Karpas-422 (cell line): ENCODE data around the gene FBXO21. TPM values are rescaled to one million over a fixed set of nuclear protein-coding genes. Genes with fewer than 3 reads are reported as not detected.

Experiments used
- DNase-seq: peaks from one replicate; pipeline ENCODE4 v3.0.0-alpha.2; 2015
- H2AFZ ChIP-seq: fragments of 200-600 bp; sonication (generic); 2 replicates; pipeline ENCODE4 v1.6.1; 2014; ENCODE audit warnings: antibody characterized with exemption, low read length, mixed read lengths
- H3K27ac ChIP-seq: fragments of 200-600 bp; sonication (generic); 2 replicates; pipeline ENCODE4 v1.5.1; 2014; ENCODE audit warnings: mild to moderate bottlenecking, low read length, moderate library complexity
- H3K27me3 ChIP-seq: fragments of 200-600 bp; sonication (generic); 2 replicates; pipeline ENCODE4 v1.6.1; 2014; ENCODE audit warnings: low read length, mixed read lengths
- H3K36me3 ChIP-seq: fragments of 200-600 bp; sonication (generic); 2 replicates; pipeline ENCODE4 v1.6.1; 2014; ENCODE audit warnings: low read length, mixed read lengths; ENCODE audit not compliant: insufficient read depth
- H3K4me1 ChIP-seq: fragments of 200-600 bp; sonication (generic); 2 replicates; pipeline ENCODE4 v1.6.1; 2014; ENCODE audit warnings: mild to moderate bottlenecking, low read length, mixed read lengths
- H3K4me2 ChIP-seq: fragments of 200-600 bp; sonication (generic); 2 replicates; pipeline ENCODE4 v1.6.1; 2014; ENCODE audit warnings: low read length, low read depth, mild to moderate bottlenecking; ENCODE audit not compliant: poor library complexity, severe bottlenecking
- H3K4me3 ChIP-seq: fragments of 200-600 bp; sonication (generic); 2 replicates; pipeline ENCODE4 v1.5.1; 2014; ENCODE audit warnings: mild to moderate bottlenecking, antibody characterized with exemption, low read length, mixed read lengths
- H3K79me2 ChIP-seq: fragments of 200-600 bp; sonication (generic); 2 replicates; pipeline ENCODE4 v1.6.1; 2014; ENCODE audit warnings: mild to moderate bottlenecking, low read length, mixed read lengths
- H3K9ac ChIP-seq: fragments of 200-600 bp; sonication (generic); 2 replicates; pipeline ENCODE4 v1.6.0; 2014; ENCODE audit warnings: low read length
- H3K9me2 ChIP-seq: fragments of 200-600 bp; sonication (generic), shearing (Covaris generic); replicated peaks from 2 replicates; pipeline ENCODE4 v1.6.0; 2014; ENCODE audit warnings: mild to moderate bottlenecking, low read length, moderate library complexity; ENCODE audit not compliant: insufficient read depth
- H3K9me3 ChIP-seq: fragments of 300-700, 200-600 bp; sonication (generic); 2 replicates; pipeline ENCODE4 v1.6.1; 2014; ENCODE audit warnings: low read length, mixed read lengths
- H4K20me1 ChIP-seq: fragments of 200-600 bp; sonication (generic); 2 replicates; pipeline ENCODE4 v1.6.1; 2014; ENCODE audit warnings: mild to moderate bottlenecking, antibody characterized with exemption, low read length, low read depth; ENCODE audit not compliant: insufficient read depth
- total RNA-seq: library from RNA; depleted of rRNA; stranded (reverse); fragments of >200 nt; shearing (Covaris generic); gene quantifications from 2 replicates; pipeline ENCODE4 v1.2.3, GENCODE V29; 2014; ENCODE audit warnings: low replicate concordance

The FBXO21 gene
- total RNA-seq, 1 experiment from 2014 or later: 32.7 TPM

DNA sequence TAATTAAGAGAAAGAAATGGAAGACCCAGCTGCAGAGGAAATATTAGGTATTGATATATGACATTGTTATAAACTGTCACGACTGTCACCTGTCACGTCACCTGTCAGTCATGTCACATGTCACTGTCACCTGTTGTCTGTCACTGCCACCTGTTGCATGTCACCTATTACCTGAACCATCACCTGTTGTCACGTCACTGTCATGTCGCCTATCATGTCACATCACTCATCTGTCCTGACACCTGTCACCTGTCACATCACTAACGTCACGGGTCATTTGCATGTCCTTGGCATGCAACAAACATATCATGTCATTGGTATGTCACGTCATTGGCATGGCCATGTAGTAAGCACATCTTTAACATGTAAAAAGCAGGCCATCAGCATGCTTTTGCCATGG is 64.5 kb downstream of the FBXO21 start:
- no peaks in the 10 kb centered on the region for H3K27me3 ChIP-seq
- H2AFZ ChIP-seq: no peak overlapping the region
- H4K20me1 ChIP-seq: no peaks in the 10 kb centered on the region
- no peak overlapping the region for H3K4me2 ChIP-seq
- H3K4me1 ChIP-seq: no peaks in the 10 kb centered on the region
- H3K27ac ChIP-seq: no peak overlapping the region
- no peak overlapping the region for H3K4me3 ChIP-seq
- H3K36me3 ChIP-seq: no peaks in the 10 kb centered on the region
- no peaks in the 10 kb centered on the region for H3K9me2 ChIP-seq
- no peak overlapping the region for H3K9ac ChIP-seq
- H3K9me3 ChIP-seq: peaks cover 15% of the 10 kb centered on the region
- H3K79me2 ChIP-seq: no peaks in the 10 kb centered on the region
- DNase-seq: no peak

DNA sequence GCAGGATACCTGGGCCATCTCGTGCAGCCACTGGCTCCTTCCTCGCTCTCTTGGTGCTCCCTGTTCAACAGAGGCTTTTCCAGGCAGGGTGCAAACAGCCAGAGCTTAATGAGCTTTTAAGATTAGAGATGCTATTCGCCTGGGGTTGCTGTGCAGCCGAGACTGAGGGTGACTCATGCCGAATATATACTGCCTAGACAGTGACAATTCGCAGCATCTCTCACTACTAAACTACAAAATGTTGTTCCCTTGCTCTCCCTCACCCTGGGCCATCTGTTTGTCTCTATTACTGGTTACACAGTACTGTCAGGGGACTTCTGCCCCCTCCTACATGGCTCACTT is 65.0 kb downstream of the FBXO21 start:
- DNase-seq: no peak
- Histone ChIP-seq H3K9me2 (no peaks in the 10 kb centered on the region), H3K27me3 (no peaks in the 10 kb centered on the region), H3K4me3 (no peak overlapping the region), H3K36me3 (no peaks in the 10 kb centered on the region), H3K79me2 (no peaks in the 10 kb centered on the region), H4K20me1 (no peaks in the 10 kb centered on the region), H3K27ac (no peak overlapping the region), H3K9me3 (peaks cover 15% of the 10 kb centered on the region), H2AFZ (no peak overlapping the region), H3K4me1 (no peaks in the 10 kb centered on the region), H3K4me2 (no peak overlapping the region), H3K9ac (no peak overlapping the region)

DNA sequence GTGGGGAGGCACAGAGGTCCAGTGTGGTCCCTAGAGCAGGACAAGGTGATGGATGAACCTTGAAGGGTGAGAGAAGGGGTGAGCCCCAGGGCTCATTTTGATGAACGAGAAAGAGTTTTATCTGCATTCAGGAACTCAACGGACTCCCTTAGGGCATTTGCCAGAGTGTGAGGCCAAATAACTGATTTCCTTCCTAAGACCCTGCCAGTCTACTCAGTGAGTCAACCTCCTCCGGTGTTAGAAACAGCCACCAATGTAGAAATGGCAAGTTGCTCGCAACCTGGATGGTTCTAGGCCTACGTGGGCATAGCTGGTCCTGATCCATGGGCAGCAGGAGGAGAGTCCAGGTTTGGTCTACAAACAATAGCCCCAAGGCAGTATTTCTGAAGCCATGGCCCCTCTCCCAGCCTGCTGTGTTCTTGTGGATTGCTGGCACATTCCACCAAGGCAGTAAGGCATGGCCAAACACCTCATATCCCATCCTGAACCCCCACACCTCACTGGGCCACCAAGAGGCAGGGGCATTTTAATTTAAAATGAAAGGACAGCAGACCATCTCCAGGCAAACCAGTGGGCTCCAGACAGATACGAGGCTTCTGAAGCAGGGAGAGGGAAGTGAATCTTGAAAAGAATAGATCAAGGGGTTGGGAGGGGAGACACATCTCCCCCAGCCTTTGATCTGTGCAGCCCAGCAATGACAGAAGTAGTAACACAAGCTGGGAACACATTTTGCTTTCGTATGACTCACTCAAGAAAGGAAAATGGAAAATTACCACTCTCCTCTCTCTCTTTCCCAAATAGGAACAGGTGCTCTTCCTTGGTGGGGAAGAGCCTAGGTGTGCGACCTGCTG is 65.6 kb downstream of the FBXO21 start:
- no peaks in the 10 kb centered on the region for H4K20me1 ChIP-seq
- H3K9me3 ChIP-seq: peaks cover 15% of the 10 kb centered on the region
- no peaks in the 10 kb centered on the region for H3K27me3 ChIP-seq
- H3K4me3 ChIP-seq: no peak overlapping the region
- no peak overlapping the region for H3K4me2 ChIP-seq
- H3K36me3 ChIP-seq: no peaks in the 10 kb centered on the region
- no peak for DNase-seq
- H3K4me1 ChIP-seq: peaks cover 1% of the 10 kb centered on the region
- H2AFZ ChIP-seq: no peak overlapping the region
- no peaks in the 10 kb centered on the region for H3K9me2 ChIP-seq
- no peak overlapping the region for H3K27ac ChIP-seq
- H3K79me2 ChIP-seq: no peaks in the 10 kb centered on the region
- H3K9ac ChIP-seq: no peak overlapping the region

DNA sequence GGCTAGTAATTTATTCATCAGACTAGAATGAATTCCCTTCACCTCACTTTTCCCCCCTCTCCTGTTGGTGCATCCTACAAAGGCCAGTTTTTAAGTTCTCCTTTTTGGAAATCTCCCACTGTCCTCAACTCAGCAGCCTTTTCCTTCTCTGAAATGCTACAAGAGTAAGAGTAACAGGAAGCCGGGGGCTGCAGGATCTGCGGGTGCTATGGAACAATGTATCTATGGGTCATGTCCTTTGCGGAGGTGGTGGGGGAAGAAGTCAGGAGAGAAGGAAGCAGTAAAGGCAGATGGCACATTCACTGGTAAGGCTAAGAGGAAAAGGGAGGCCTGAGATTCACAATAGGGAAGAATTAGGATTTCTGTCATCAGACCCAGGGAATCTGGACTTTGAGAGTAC is 68.8 kb downstream of the FBXO21 start:
- no peak overlapping the region for H3K27ac ChIP-seq
- H3K4me2 ChIP-seq: no peak overlapping the region
- no peaks in the 10 kb centered on the region for H3K9me2 ChIP-seq
- no peak overlapping the region for H2AFZ ChIP-seq
- H3K4me1 ChIP-seq: peaks cover 18% of the 10 kb centered on the region
- DNase-seq: no peak
- H3K27me3 ChIP-seq: no peaks in the 10 kb centered on the region
- no peak overlapping the region for H3K9ac ChIP-seq
- no peak overlapping the region for H3K4me3 ChIP-seq
- no peaks in the 10 kb centered on the region for H4K20me1 ChIP-seq
- H3K79me2 ChIP-seq: no peaks in the 10 kb centered on the region
- H3K9me3 ChIP-seq: peaks cover 4% of the 10 kb centered on the region; the same call in 1 of the 2 replicates
- H3K36me3 ChIP-seq: no peaks in the 10 kb centered on the region

DNA sequence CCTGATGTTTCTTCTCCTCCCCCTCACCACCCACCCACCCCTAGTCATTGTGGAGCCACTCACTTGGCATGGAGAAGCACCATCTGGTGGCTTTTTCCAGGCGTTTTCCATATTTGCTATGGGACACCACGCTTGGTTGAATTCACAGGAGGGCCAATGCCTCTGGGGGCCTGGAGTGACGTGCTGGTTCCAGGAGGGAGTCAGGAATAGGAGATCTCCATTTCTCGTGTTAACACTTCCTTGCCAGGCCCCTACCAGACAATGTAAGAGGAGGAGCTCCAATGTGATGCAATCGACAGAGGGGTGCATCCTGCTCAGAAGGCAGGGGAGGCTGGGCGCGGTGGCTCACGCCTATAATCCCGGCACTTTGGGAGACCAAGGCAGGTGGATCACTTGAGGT is 69.5 kb downstream of the FBXO21 start:
- H4K20me1 ChIP-seq: no peaks in the 10 kb centered on the region

DNA sequence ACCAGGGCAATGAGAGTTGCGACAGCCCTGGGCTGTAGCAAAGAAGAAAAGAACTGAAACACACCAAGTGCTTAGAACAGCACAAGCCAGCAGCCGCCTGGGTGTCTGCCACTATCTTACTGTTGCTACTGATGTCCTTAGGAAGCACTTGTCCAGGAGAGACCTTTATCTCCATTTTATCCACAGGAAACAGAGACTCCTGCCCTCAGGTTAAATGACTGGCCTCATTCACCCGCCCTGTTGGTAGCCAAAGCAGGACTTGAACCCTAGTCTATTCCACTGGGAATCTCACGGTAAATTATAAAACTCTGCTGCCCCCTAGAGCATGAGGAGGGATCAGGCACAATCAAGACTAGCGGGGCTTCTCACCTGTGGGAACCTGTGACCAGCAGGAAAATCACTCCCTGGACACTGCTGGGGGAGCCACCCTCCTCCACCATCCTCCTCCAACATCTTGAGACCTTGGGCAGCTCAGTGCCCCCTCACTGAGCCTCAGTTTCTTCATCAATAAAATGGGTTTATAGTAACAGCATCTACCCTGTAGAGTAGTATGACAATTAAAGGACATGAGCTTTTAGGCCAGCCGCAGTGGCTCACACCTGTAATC is 70.6 kb downstream of the FBXO21 start:
- Histone ChIP-seq H3K9me3 (no peaks in the 10 kb centered on the region), H3K36me3 (no peaks in the 10 kb centered on the region), H3K4me1 (peaks cover 22% of the 10 kb centered on the region), H3K9ac (peak overlapping the region; percentile 50), H3K27ac (peak overlapping the region; percentile 76), H3K27me3 (no peaks in the 10 kb centered on the region), H3K79me2 (no peaks in the 10 kb centered on the region), H4K20me1 (no peaks in the 10 kb centered on the region), H3K4me3 (no peak overlapping the region), H3K9me2 (no peaks in the 10 kb centered on the region), H2AFZ (peak overlapping the region; percentile 51; the same call in 1 of the 2 replicates), H3K4me2 (peak overlapping the region; percentile 22)
- peak; percentile 86 for DNase-seq

More for the DNA sequence above, 69.5 kb downstream of the FBXO21 start:
- Histone ChIP-seq H3K9me3 (no peaks in the 10 kb centered on the region), H3K27me3 (no peaks in the 10 kb centered on the region), H3K4me2 (no peak overlapping the region), H3K9me2 (no peaks in the 10 kb centered on the region), H3K9ac (no peak overlapping the region), H3K4me3 (no peak overlapping the region), H3K4me1 (peaks cover 18% of the 10 kb centered on the region), H3K36me3 (no peaks in the 10 kb centered on the region), H3K79me2 (no peaks in the 10 kb centered on the region), H2AFZ (no peak overlapping the region), H3K27ac (no peak overlapping the region)
- DNase-seq: no peak

DNA sequence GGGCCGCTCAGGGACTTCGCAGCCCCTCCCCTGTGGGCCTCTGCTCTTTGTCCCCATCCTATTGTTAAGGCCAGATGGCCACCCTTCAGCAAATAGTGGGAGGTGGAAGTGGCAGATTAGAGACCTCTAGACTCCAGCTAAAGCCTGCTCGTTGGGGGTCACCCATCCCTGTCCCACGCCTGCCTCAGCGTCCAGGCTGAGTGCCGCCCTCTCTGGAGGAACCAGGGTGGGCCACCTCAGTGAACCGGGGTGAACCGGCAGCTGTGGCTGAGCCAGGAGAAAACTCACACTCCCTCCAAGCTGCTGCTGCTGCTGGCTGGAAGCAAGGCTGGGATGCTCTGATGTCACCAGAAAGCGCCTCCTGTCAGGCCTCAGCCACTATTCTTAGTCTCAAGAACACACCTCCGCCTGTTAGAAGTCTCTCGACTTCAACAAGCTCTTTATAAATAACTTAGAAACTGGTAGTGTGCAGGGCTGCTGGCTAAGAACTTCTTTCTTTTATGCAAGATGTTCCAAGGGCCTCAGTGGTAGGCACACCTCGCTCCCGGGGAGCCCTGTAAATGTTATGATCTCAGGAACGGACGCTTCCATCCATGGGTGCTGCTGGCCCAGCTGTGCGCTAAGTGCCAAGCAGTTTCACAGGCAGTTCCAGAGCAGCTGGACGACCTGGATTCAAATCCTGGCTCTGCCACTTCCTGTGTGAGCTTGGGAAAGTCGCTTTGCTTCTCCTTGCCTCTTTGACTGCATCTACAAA is 71.3 kb downstream of the FBXO21 start:
- peak overlapping the region; percentile 51; the same call in 1 of the 2 replicates for H2AFZ ChIP-seq
- no peaks in the 10 kb centered on the region for H3K79me2 ChIP-seq

DNA sequence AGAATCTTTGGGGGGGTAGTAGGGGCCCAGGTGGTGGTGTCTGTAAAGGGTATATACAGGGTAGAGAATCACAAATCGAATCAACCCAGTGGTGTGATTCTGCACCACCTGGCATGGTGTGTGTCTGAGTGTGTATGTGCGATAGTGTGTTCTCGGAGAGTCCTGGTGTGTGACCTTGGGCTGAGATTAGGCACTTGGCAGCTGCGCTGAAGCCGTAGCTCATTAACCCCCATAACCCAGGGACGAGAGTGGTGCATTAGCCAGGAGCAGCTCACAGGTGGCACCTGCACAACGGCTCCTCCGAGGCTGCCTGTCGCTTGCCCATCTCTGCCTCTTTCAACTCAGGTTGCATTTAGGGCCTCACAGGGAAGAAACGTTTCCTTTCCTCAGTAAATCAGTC is 75.5 kb downstream of the FBXO21 start:
- H2AFZ ChIP-seq: no peak overlapping the region
- H3K9me2 ChIP-seq: no peaks in the 10 kb centered on the region
- H3K27me3 ChIP-seq: no peaks in the 10 kb centered on the region; the same call in 1 of the 2 replicates
- peaks cover 46% of the 10 kb centered on the region for H3K4me1 ChIP-seq
- H3K36me3 ChIP-seq: no peaks in the 10 kb centered on the region
- no peak overlapping the region for H3K9ac ChIP-seq
- H3K27ac ChIP-seq: no peak overlapping the region
- no peak for DNase-seq
- no peaks in the 10 kb centered on the region for H3K9me3 ChIP-seq
- H4K20me1 ChIP-seq: no peaks in the 10 kb centered on the region
- no peak overlapping the region for H3K4me3 ChIP-seq
- no peak overlapping the region for H3K4me2 ChIP-seq
- H3K79me2 ChIP-seq: no peaks in the 10 kb centered on the region

More for the DNA sequence above, 71.3 kb downstream of the FBXO21 start:
- Histone ChIP-seq H3K27ac (peak overlapping the region; percentile 76), H4K20me1 (no peaks in the 10 kb centered on the region), H3K9me3 (no peaks in the 10 kb centered on the region), H3K27me3 (no peaks in the 10 kb centered on the region), H3K4me1 (peaks cover 24% of the 10 kb centered on the region), H3K4me2 (peak overlapping the region; percentile 22), H3K4me3 (peak overlapping the region; percentile 26; the same call in 1 of the 2 replicates), H3K9me2 (no peaks in the 10 kb centered on the region), H3K36me3 (no peaks in the 10 kb centered on the region), H3K9ac (peak overlapping the region; percentile 50)
- peak; percentile 78 for DNase-seq
